Epidermal melanocyte (primary cell): Measurements from ENCODE around the gene POU2F3.

ENCODE experiments used
- DNase-seq: peaks from one replicate; pipeline ENCODE4 v3.0.0; 2011; ENCODE audit warnings: low spot score; ENCODE audit not compliant: insufficient read length

POU2F3 gene

DNA sequence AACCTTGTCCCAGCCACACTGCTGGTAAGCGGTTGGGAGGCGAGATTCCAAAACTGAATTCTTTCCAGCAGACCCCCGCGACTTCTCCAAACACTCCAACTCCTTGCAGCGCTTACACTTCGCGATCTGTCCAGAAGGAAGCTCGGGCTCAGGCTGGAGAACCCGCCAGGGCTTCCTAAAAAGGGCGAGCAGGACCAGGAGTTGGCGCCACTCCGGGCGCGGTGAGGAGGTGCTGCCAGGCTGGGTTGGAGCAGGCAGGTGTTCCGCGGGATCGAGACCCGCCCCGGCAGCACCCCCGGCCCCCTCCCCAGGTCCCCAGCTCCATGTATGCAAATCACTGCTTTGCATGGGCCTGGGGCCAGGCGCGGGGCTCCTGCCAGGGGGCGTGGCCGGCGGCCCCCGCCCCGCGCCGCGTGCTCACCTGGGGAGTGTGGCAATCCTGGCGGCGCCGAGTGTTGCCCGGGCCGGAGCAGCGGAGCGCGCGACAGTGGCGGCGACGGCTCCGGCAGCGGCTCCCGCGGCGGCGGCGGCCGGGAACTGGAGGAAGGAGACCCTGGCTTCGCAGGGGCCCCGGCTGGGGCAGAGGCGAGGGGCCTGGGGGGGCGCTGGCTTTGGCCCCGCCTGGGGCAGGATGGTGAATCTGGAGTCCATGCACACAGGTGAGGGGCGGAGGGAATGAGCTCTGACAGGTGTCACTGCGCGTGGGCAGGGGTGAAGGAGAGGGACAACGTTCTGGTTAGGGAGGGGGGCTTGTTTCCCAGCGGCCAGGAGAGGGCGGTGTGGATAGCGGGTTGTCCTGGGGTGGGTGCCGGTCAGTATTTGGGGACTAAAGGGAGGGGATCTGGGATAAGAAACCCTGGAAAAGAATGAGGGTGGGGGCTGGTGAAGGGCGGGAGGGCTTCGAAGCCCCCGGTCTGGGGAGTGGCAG is at the start of gene POU2F3:
Gene POU2F3 (plus strand): TSS at position 428 of the 928 bp plus-strand sequence. CDS start 204 bp downstream, at position 632.
- DNase-seq: no peak

DNA sequence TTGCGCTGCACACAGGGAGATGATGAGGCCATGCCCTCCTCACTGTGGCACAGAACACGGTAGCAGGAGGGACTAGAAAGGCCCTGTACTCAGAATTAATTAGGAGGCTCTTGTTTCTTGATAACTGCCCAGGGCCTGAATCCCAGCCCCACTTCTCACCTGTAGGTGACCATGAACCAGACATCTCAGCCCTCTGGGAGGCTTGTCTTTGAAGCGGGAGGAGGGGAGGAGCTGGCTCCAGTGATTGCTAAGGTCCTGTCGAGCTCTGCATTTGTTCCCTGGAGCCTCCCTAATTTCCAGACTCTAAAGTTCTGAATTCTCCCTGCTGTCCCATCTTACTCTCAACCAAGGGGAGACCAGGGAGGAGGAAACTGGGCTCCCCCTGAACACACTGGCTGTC is 48.9 kb upstream of the POU2F3 start:
- no peak for DNase-seq

DNA sequence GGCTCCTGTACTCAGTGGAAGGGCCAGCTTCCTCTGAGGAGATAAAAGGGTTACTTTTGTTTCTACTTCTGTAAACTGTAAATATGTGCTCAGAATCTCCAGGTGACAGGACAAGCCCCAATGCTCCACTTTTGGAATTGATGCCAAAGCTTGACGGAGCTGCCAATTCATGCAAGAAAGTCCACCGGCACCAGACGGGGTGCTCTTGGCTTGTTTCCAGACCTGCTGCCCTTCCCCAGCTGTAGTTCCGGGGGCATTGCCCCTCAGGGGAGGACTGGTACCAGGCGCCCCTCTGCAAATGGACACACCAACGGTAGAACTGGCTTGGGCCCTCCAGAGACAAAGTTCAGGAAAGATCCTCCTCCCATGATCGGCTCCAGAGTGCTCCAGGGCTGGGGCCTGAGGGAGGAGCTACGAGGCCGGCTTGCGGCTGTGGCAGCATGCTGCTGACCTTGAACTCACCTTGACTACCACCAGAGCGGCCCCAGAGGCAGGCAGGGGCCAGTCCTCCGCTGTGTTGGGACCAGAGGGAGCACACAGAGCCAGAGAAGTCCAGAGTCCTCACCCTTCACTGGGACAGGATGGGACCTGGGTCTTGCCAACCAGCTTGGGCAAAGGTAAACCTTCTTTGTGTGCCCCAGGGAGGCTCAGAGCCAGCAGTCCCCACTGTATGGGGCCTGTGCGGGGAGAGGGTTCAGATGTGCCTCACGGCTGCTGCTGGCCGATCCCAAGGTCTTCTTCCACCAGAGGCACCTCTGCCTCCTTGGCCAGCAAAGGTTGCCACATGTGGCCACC is 46.9 kb upstream of the POU2F3 start:
- no peak for DNase-seq

DNA sequence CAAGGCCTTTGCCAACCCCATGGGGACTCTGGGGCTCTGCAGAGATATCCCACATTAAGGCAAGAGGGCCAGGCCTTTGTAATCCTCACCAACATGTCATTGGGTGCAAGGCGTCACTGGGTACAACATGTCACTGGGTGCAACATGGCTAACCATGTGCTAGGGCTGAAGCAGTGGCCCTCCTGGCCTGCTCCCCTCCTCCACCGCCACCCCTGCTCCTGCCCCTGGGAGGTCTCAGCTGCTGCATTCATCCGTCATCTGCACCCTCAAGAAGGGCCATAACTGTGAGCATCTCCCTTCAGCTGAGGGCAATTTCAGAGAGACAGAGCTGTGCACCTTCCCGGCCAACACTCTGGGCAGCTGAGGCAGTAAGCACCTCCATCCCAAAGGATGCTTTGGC is 45.8 kb upstream of the POU2F3 start:
- no peak for DNase-seq

DNA sequence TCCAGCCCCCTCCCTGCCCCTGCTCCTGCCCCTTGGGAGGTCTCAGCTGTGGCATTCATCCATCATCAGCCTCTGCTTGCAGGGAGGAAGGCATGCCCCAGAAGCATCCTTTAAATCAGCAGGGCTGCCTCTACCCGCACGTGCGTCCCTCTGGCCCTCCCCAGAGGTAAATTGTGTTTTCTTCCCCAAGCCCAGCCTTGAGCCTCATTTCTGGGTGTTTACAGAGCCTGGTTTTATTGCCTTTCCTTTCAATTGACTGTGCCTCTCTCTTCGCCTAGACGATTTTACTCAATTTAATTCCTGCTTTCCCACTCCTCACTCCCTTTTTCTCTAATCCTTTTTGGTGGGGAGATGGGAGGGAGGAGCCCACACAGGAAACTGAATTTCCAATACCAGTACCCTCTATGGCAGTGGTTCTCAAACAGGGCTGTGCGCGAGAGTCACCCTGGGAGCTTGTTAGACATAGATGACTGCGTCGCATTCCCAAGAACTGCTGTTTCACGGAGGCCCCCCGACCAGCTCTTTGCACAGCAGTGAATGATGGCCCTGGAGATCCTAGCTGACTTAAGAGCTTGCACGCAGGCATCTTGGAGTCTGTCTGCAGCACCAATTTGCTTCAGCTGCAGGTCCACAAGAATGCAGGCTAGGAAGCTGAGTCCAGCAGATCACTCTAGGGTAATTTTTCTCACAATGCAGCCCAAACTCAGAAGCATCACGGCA is 44.2 kb upstream of the POU2F3 start:
- DNase-seq: no peak

DNA sequence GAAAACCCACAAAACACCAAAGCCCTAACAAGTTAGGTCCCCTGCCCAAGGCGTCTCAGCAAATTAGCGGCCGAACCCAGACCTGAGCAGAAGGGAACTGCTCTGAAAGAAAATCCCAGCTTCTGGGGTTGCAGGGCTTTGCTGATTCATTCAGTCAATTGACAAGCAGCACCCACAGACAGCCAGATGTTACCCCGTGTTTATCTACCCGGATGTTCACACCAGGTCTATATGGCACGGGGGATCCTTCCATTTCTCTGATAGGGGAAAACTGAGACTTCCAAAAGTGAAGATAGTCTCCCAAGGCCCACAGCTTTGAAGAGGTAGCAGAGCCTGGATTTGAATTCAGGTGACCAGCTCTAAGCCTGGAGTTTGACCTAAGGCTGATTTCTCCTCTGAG is 43.1 kb upstream of the POU2F3 start:
- DNase-seq: no peak

DNA sequence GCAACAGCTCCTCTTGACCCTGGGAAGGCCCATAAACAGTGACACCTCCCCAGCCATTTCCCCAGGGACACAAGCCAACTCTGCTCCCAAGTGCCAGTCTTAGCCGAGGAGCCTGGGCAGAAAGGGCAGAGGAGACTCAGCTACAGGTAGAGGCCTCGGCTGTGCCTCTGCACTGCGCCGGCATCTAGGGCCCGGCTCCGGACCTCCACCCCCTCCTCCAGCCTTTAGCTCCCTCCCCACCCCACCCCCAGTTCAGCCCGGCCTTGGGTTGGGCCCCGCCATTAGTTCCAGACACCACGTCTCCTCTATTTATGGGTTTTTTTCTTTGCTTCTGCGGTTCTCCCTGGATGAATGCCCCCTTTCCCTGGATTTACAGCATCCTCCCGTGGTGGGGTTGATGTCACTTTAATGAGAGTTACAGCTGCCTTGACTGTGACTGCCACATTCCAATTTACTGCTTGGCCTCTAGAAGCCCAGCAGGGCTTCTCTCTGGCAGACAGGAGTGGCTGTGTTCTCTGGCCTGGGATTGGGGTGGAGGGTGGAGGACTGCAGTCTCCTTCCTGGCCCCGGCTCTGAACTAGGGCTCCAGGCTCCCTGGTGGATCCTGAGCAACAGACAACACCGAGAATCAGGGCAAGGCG is 42.6 kb upstream of the POU2F3 start:
- DNase-seq: no peak

DNA sequence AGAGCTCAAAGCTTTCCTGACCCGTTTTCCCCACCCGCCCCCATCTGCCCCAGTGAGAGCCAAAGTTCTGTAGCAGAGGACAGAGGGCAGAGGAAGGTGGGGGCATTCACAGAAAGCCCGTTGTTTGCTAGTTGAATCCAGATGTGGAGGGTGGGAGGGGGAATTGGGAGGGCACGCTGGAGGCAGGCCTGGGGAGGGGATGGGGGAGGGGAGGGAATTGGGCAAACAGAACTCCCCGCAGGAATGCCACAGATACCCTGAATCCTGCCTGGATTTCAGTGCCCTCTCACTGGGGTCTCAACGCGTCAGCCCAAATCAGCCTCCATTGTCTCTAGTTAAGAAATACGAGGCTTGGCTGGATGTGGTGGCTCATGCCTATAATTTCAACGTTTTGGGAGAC is 42.0 kb upstream of the POU2F3 start:
- DNase-seq: no peak

DNA sequence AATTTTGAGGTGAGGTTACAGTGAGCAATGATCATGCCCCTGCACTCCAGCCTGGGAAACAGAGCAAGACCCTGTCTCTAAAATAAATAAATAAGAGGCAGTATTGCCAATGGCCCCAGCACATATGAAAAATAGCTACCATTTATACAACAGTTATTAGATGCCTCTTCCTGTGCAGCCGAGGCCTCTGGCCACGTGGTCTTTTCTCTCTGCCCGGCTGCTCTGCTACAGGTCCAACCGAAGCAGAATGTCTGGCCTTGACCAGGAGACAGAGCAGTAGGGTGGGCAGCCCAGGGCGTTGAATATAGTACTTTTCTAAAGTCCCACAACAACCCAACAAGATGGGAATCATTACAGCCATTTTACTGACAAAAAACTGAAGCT is 41.5 kb upstream of the POU2F3 start:
- DNase-seq: no peak

DNA sequence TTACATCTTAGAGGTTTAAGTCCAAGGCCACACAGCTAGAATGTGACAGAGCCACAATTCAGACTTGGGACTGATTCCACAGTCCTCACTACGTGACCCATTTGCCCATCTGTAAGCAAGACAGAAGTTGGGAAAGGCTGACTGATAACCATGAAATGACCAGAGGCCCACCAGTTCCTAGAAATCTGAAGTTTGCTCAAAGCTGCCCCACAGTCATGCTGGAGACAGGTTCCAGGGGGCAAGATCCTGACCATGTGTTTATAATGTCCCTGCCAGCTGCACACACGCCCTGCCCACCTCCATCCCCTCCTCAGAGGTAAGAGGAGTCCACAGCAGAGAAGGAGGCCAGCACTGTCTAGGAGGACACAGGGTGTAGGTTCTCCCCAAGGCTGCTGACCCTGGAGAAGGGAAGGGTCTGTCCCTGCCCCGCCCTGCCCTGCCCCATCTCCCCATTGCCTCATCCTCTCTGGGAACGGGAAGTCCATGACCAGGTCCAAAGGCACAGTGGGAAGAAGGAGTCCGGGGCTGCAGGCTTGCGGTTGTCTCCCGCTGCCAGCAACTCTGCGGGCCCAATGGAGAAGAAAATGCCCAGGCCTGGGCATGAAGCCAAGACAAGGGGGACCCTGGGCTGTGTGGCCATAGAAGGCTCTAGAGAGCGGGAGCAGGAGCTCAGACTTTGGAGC is 41.0 kb upstream of the POU2F3 start:
- no peak for DNase-seq

DNA sequence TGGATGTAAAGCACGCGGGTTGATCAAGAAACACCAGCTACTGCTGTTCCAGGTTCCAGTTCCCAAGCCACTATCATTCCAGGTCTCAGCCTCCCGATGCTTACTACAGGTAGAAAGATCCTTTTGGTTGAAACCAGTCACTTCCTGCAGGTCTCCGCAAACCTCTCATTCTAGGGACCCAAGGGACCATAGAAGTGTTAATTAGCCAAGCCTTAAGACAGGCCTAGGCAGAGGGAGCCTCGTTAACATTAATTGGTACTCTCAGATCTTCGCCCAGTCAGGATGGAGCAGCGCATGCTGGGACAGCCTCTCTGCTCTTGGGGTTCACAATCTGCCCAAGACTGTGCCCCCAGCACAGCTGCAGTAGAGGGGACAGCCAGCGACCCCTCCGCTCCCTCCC is 40.3 kb upstream of the POU2F3 start:
- no peak for DNase-seq

DNA sequence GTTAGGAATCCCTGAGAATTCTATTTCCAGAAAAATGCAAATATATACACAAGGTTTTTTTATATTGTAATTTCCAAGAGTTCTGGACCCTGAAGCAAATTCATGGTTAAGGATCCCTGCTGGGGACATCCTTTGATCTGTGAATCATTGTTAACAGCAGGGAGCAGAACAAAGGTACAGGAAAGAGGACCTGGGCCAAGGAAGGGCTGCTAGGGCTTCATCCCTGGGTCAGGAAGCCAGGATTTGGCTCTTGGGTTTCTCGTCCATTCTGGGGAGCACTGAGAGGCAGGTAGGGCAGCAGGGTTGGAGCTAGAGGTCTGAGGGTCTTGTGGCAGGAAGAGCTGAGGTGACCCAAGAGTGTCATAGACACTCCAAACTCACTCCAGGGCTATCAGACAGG is 39.3 kb upstream of the POU2F3 start:
- DNase-seq: no peak

DNA sequence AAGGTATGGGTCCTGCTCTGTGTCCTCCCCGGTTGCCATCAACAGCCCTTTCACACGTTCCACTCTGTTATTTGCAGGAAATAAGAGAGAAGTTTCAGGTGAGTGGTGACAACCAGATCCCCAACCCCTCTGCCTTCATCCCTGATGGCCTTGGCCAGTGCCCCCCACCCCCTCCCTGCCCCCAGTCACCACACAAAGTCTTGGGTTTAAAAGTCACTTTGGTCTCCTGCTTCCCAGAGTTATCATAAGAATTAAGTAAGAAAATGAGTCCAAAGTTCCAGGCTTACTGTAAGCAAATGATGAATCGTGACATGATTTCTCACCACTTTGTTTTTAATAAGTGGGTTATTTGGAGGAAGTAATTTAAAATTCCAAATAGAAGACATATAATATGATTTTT is 38.3 kb upstream of the POU2F3 start:
- no peak for DNase-seq

DNA sequence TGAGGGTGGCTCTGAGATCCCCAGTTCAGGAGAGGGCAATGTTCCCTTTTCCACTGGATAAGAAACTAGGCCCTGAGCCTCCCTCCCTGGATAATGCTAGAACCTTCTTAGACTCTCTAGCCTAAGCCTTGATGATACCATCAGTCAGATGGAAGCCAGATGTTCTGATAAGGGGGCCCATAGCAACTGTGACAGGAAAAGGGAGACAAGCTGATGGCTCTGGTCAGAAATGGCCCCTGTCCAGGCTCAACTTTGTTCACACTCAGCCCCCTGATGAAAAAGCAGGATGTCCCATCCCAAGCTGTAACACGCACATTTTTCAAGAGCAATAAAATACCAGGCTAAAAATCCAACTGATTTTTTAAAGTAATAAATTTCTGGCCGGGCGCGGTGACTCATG is 36.3 kb upstream of the POU2F3 start:
- no peak for DNase-seq

DNA sequence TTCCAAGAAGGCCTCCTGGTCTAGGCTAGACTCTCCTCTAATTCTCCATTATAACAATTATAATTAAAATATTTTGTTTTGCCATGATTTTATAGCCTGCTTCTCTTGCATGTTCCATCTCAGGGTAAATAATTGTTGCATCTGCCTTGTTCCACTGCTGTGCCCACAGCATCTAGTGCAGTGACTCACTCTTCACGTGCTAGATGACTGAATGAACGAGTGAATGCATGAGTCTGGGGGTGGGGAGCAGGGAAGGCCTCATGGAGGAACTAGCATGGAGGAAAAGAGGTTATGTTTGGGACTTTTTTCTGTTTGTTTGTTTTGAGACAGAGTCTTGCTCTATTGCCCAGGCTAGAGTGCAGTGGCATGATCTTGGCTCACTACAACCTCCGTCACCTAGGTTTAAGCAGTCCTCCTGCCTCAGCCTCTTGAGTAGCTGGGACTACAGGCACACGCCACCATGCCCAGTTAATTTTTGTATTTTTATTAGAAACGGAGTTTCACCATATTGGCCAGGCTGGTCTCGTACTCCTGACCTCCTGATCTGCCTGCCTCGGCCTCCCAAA is 34.3 kb upstream of the POU2F3 start:
- DNase-seq: no peak

DNA sequence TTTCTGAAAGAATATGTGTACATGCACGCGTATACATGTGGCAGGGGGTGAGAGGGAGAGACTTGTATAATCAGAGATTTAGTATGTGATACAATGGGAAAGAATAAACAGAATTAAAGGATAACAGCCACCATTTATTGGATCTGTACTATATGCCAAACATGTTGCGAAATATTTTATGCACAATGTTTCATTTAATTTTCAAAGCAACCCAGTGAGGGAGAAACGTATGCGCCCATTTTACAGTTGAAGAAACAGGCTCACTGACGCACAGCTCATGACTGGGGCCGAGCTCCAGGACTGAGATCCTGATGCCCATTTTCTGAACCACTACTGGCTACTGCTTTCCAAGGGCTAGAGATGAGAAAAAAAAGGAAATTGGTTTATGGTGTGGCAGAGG is 32.4 kb upstream of the POU2F3 start:
- DNase-seq: no peak

DNA sequence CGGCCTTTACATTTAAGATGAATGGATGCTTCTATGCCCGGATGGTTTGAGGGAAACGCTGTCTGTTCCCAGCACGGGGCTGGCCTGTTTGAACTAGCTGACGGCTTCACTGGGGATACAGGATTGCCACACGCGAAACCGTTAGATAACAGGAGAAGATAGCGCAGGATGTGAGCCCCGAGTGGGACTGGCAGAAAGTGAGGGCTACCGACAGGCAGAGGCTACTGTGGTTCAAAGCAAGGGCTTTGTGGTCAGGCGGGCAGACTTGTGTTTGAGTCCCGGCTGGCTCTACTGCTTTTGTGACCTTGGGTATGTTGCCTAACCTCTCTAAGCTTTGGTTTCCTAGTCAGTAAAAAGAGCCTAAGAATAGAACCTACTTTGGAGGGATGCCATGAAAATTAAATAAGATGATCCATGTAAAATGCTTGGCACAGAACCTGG is 31.9 kb upstream of the POU2F3 start:
- DNase-seq: no peak

DNA sequence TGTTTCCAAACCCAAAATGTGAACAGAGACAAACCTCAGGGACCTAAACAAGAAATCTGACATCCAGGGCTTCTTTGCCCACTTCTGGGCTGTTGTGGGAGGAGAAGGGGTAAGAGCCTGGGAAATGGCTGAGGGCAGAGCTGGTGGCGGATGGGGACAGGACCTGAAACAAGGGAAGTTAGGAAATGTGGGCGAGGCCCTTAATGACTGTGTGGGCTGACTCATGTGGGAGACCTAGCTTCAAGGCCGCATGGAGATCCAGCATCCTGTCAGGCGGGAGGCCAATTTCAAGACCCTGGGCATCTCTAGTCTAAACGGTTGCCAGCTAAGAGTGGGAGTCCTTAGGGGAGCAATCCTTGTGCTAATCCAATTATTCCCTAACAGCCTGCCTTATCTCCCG is 31.2 kb upstream of the POU2F3 start:
- DNase-seq: no peak

DNA sequence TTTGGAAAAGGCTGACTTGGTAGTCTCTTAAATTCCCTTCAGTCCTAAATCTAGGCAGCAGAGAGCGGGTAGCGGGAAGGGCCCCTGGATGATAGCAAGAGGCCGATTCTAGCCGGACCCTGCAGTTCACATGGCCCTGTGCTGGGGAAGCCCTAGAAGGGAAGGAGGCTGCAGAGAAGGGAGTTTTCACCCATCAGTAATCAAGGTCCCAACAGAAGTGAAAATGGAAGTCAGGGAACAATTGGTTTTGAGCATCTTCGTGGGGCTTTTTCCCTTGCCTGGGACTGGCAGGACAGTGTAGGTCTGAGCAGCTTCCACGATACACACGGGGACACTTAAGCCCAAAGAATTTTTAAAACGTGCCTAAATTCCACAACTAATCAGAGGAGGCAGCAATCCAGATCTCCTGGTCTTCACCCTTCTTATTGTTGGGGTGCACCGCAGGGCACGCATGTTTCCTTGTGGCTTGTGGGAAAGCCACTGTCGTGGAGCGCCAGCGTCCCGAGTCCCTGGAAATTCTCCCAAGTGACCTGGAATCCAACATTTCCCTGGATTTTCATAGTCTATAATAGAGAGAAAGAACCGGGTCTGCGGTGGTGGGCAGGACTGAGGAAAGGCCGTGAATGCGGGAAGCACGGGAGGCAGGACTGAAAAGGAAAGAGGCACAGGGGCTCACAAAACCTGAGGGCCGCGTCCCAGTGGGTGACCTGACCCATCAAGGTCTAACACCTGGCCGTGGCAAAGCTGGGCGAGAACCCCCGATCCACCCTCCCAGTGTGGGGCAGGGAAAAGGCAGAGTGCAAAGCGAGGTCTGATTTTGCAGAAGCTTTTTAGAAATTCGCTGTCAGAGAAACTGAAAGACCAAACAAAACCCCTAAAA is 30.0 kb upstream of the POU2F3 start:
- DNase-seq: no peak
